Measurements from ENCODE around the gene SLC2A4. TPM values are rescaled to one million over a fixed set of nuclear protein-coding genes. Genes with fewer than 3 reads are reported as not detected.
"Not testable (repeated sequence)": the region's sequence is repeated elsewhere in the genome, so short reads cannot be mapped to it uniquely, and the experiment has no call there.

The SLC2A4 gene
- total and polyA plus RNA-seq, 2 donors (not counting 1 experiment from before 2014, with no cell fraction given), result under 0.01 to 0.19 TPM

DNA sequence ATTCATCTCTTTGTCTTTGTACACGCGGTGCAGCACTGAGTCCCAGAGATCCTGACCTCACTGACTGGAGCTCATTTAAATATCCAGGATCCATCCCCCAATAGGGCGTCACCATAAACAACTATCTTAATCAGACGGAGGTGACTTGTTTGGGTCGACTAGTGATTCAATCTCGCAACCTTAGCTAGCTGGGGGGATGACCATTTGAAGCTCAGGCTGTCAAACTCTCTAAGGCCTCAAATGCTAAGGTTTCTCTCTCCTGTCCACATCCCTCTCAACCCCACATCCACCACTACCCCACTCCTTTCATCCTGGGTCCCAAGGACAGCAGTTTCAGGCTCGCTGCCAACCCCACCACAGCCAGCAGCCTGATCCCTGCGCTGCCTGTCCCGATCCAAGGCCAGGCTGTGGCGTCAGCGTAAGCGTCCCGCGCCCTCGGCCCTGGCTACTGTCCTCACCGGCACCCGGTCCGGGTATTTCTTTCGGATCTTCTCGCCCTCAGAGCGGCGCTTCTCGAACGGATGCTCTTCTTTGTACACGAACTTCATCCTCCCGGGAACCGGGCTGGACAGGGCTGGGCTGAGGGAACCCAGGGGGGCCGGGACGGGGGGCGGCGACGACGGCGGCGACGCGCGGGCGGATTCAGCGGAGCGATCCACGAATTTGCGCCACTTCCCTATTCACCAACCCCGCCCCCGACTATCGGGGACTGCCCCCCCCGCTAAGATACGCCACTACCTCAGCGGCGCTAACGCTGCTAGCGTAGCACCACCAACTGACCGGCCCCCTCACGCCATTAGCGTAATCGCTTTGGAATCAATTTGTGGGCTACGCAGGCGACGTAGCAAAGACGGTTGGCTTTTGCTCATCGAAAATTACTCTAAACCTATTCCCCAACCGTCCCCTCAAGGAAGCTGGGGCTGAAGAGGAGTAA lies 39.5 kb upstream of the SLC2A4 start, which contains the start of gene GABARAP:
Gene GABARAP (minus strand): TSS at position 667 of the 934 bp plus-strand sequence. CDS start 119 bp downstream, at position 548.
- Histone ChIP-seq H3K27ac (ENCODE audit: insufficient read depth, low read length) (peak within 1 kb of the TSS; percentile 97), H3K27me3 (ENCODE audit: control insufficient read depth, insufficient read depth, low read length) (no peaks in the 10 kb centered on the region), H3K4me3 (replicated peaks in 1 of 4; ENCODE audit: control extremely low read depth in 1 of 4, insufficient read depth in 1 of 4, low read depth in 3 of 4, low read length in 4 of 4) (peak within 1 kb of the TSS; percentile 74 to 98 (median 96)), H4K20me1 (ENCODE audit: control insufficient read depth, extremely low read depth, insufficient read depth, low read length) (no peaks in the 10 kb centered on the region), H3K9ac (ENCODE audit: insufficient read depth, low read length) (peak within 1 kb of the TSS; percentile 96), H3K36me3 (ENCODE audit: control insufficient read depth, insufficient read depth, low read length) (peaks cover 14% of the 10 kb centered on the region), H3K4me1 (ENCODE audit: control insufficient read depth, extremely low read depth, insufficient read depth, low read length) (peaks cover 13% of the 10 kb centered on the region), H3K79me2 (ENCODE audit: control insufficient read depth, insufficient read depth, low read length) (peaks cover 46% of the 10 kb centered on the region), H3K9me3 (ENCODE audit: control insufficient read depth, insufficient read depth, low read depth, low read length) (no peaks in the 10 kb centered on the region), H3K4me2 (ENCODE audit: extremely low read depth, insufficient read depth, low read length) (peak within 1 kb of the TSS; percentile 100), H2AFZ (ENCODE audit: low read length) (peak within 1 kb of the TSS; percentile 98)
- TF ChIP-seq, protein P1, sequence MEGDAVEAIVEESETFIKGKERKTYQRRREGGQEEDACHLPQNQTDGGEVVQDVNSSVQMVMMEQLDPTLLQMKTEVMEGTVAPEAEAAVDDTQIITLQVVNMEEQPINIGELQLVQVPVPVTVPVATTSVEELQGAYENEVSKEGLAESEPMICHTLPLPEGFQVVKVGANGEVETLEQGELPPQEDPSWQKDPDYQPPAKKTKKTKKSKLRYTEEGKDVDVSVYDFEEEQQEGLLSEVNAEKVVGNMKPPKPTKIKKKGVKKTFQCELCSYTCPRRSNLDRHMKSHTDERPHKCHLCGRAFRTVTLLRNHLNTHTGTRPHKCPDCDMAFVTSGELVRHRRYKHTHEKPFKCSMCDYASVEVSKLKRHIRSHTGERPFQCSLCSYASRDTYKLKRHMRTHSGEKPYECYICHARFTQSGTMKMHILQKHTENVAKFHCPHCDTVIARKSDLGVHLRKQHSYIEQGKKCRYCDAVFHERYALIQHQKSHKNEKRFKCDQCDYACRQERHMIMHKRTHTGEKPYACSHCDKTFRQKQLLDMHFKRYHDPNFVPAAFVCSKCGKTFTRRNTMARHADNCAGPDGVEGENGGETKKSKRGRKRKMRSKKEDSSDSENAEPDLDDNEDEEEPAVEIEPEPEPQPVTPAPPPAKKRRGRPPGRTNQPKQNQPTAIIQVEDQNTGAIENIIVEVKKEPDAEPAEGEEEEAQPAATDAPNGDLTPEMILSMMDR (conservative IDR thresholded peaks at IDR 0.05 in 1 of 2, IDR thresholded peaks at IDR 0.05 in 1 of 2; ENCODE audit: low read depth in 1 of 2, low read length in 2 of 2), result no peak
- no peak for TF ChIP-seq EZH2 (IDR thresholded peaks at IDR 0.05; ENCODE audit: low read length, missing control alignments)
- DNase-seq (ENCODE audit: low read depth in 2 of 2), result peak; percentile 88 to 95

DNA sequence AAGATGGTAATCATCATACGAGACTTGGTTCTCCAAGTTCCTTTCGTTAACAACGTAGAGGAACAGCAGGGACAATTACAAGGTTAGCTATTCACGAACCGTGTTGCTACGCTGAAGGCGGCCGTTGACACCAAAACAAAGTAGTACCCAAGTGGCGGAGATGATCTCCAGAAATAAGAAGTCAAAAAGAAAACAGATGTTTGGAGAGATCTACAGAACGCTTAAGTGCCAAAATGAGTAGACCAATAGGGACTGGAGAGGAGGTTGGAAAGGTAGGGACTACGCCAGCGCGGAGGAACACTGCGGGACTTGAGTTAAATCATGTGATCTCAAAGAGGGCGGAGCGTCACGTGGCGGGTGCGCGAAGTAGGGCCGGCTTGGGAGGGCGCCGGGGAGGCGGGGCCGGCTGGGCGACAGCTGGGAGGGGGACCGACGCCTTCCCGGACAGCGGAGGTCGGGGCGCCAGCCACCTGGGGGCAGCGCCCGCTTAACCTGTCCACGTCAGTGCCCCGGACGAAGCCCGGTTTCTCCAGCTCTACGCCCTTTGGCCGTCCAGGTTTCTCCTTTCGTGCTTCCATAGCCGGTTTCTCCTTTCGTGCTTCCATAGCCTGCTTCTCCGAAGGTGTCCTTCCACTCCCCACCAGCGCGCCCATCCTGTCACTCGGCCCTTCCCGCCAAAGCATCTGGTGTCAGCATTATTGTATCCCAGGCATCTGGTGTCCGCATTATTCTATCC lies 38.6 kb upstream of the SLC2A4 start:
- peak; percentile 97 to 98 for DNase-seq (ENCODE audit: low read depth in 2 of 2)
- H3K4me2 ChIP-seq (ENCODE audit: extremely low read depth, insufficient read depth, low read length), result peak overlapping the region; percentile 100
- H3K36me3 ChIP-seq (ENCODE audit: control insufficient read depth, insufficient read depth, low read length), result peaks cover 14% of the 10 kb centered on the region
- no peaks in the 10 kb centered on the region for H3K27me3 ChIP-seq (ENCODE audit: control insufficient read depth, insufficient read depth, low read length)
- TF ChIP-seq EZH2 (IDR thresholded peaks at IDR 0.05; ENCODE audit: low read length, missing control alignments), result no peak
- TF ChIP-seq, protein P1 (conservative IDR thresholded peaks at IDR 0.05 in 1 of 2, IDR thresholded peaks at IDR 0.05 in 1 of 2; ENCODE audit: low read depth in 1 of 2, low read length in 2 of 2), result no peak
- peak overlapping the region; percentile 97 for H3K27ac ChIP-seq (ENCODE audit: insufficient read depth, low read length)
- peak overlapping the region; percentile 74 to 98 (median 96) for H3K4me3 ChIP-seq (replicated peaks in 1 of 4; ENCODE audit: control extremely low read depth in 1 of 4, insufficient read depth in 1 of 4, low read depth in 3 of 4, low read length in 4 of 4)
- no peaks in the 10 kb centered on the region for H3K9me3 ChIP-seq (ENCODE audit: control insufficient read depth, insufficient read depth, low read depth, low read length)
- peak overlapping the region; percentile 68 for H3K9ac ChIP-seq (ENCODE audit: insufficient read depth, low read length)
- peak overlapping the region; percentile 98 for H2AFZ ChIP-seq (ENCODE audit: low read length)
- no peaks in the 10 kb centered on the region for H4K20me1 ChIP-seq (ENCODE audit: control insufficient read depth, extremely low read depth, insufficient read depth, low read length)
- H3K4me1 ChIP-seq (ENCODE audit: control insufficient read depth, extremely low read depth, insufficient read depth, low read length), result peaks cover 13% of the 10 kb centered on the region
- peaks cover 48% of the 10 kb centered on the region for H3K79me2 ChIP-seq (ENCODE audit: control insufficient read depth, insufficient read depth, low read length)

DNA sequence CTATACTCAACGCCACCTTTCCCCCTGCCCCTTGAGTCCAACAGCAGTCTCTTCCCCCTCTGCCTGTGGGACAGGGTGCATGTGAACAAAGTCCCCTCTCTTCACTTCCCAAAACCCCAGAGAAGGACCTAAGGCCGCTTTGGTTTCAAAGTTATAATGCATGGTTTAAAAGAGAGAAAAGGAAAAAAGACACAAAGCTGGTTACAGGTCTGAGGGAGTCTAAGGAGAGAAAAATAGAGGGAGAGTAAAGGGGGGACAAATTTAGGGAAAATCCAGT lies 38.1 kb upstream of the SLC2A4 start:
- H3K4me1 ChIP-seq (ENCODE audit: control insufficient read depth, extremely low read depth, insufficient read depth, low read length), result peaks cover 13% of the 10 kb centered on the region
- no peaks in the 10 kb centered on the region for H4K20me1 ChIP-seq (ENCODE audit: control insufficient read depth, extremely low read depth, insufficient read depth, low read length)
- H3K27ac ChIP-seq (ENCODE audit: insufficient read depth, low read length), result peak overlapping the region; percentile 97
- H3K79me2 ChIP-seq (ENCODE audit: control insufficient read depth, insufficient read depth, low read length), result peaks cover 50% of the 10 kb centered on the region
- no peaks in the 10 kb centered on the region for H3K27me3 ChIP-seq (ENCODE audit: control insufficient read depth, insufficient read depth, low read length)
- TF ChIP-seq, protein P1 (conservative IDR thresholded peaks at IDR 0.05 in 1 of 2, IDR thresholded peaks at IDR 0.05 in 1 of 2; ENCODE audit: low read depth in 1 of 2, low read length in 2 of 2), result no peak
- TF ChIP-seq EZH2 (IDR thresholded peaks at IDR 0.05; ENCODE audit: low read length, missing control alignments), result no peak
- H3K36me3 ChIP-seq (ENCODE audit: control insufficient read depth, insufficient read depth, low read length), result peaks cover 14% of the 10 kb centered on the region
- peak overlapping the region; percentile 72 to 98 (median 96) for H3K4me3 ChIP-seq (replicated peaks in 1 of 4; ENCODE audit: control extremely low read depth in 1 of 4, insufficient read depth in 1 of 4, low read depth in 3 of 4, low read length in 4 of 4)
- no peak overlapping the region for H2AFZ ChIP-seq (ENCODE audit: low read length)
- H3K4me2 ChIP-seq (ENCODE audit: extremely low read depth, insufficient read depth, low read length), result peak overlapping the region; percentile 100
- peak overlapping the region; percentile 68 for H3K9ac ChIP-seq (ENCODE audit: insufficient read depth, low read length)
- no peaks in the 10 kb centered on the region for H3K9me3 ChIP-seq (ENCODE audit: control insufficient read depth, insufficient read depth, low read depth, low read length)
- no peak for DNase-seq (ENCODE audit: low read depth in 2 of 2)

DNA sequence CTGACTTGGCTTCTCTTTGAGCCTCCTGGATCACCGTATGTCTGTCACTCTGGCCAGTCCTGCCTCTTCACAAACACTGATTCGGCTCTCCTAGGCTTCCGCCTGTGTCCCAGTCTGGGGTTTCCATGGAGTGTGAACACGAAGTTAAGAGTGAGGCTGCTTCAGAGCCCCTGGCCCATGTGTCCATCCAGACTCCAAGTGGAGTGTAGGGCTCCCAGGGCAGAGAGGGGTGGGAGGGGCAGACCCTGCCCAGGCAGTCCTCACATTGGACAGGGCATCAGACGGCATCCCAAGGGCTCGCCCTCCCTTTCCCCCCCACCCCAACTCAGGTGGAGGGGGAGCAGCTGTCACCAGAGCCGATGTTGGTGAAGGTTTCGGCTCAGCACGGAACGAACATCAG lies 37.7 kb upstream of the SLC2A4 start:
- Histone ChIP-seq H3K4me3 (replicated peaks in 1 of 4; ENCODE audit: control extremely low read depth in 1 of 4, insufficient read depth in 1 of 4, low read depth in 3 of 4, low read length in 4 of 4) (peak overlapping the region in 1 of 4 experiments; percentile 96), H3K36me3 (ENCODE audit: control insufficient read depth, insufficient read depth, low read length) (peaks cover 14% of the 10 kb centered on the region), H3K79me2 (ENCODE audit: control insufficient read depth, insufficient read depth, low read length) (peaks cover 50% of the 10 kb centered on the region), H3K4me1 (ENCODE audit: control insufficient read depth, extremely low read depth, insufficient read depth, low read length) (peaks cover 13% of the 10 kb centered on the region), H3K27ac (ENCODE audit: insufficient read depth, low read length) (peak overlapping the region; percentile 97)
- H4K20me1 ChIP-seq (ENCODE audit: control insufficient read depth, extremely low read depth, insufficient read depth, low read length); DNase-seq (ENCODE audit: low read depth in 2 of 2); H3K27me3 ChIP-seq (ENCODE audit: control insufficient read depth, insufficient read depth, low read length); H3K4me2 ChIP-seq (ENCODE audit: extremely low read depth, insufficient read depth, low read length); H3K9ac ChIP-seq (ENCODE audit: insufficient read depth, low read length); H2AFZ ChIP-seq (ENCODE audit: low read length); H3K9me3 ChIP-seq (ENCODE audit: control insufficient read depth, insufficient read depth, low read depth, low read length): not testable (repeated sequence)
